Peyer's patch (tissue), 4 donors: Measurements from ENCODE around the gene DNM3. TPM values are rescaled to one million over a fixed set of nuclear protein-coding genes. Genes with fewer than 3 reads are reported as not detected.

Source experiments
- DNase-seq, 3 donors: peaks; one replicate each; pipeline ENCODE4 v3.0.0-alpha.2; 2017 to 2019
- H3K27ac ChIP-seq, 4 donors: fragments of 200-600 bp; sonication (generic); one replicate each; pipeline ENCODE4 v1.5.1; 2016 to 2019
- H3K27me3 ChIP-seq, 2 donors: fragments of 200-600 bp; sonication (generic); one replicate each; pipeline ENCODE4 v1.5.1; 2019
- H3K36me3 ChIP-seq, 3 donors: fragments of 200-600 bp; sonication (generic); one replicate each; pipeline ENCODE4 v1.5.1; 2016 to 2019
- H3K4me1 ChIP-seq, 4 donors: fragments of 200-600 bp; sonication (generic); one replicate each; pipeline ENCODE4 v1.5.1; 2016 to 2019
- H3K4me3 ChIP-seq, 4 donors: fragments of 200-600 bp; sonication (generic); 1 replicate in 3 of 4; 2 replicates in 1 of 4; pipeline ENCODE4 v1.5.1; 2016 to 2019; ENCODE audit warnings: mild to moderate bottlenecking in 1 of 4
- H3K9me3 ChIP-seq, 4 donors: fragments of 200-600 bp; sonication (generic); one replicate each; pipeline ENCODE4 v1.5.1; 2016 to 2019; ENCODE audit warnings: mild to moderate bottlenecking in 1 of 4
- CTCF ChIP-seq, 6 experiments: fragments of 450-650 bp in 4 of 6; fragments of 200-600 bp in 2 of 6; sonication (generic) in 1 of 6; IDR thresholded peaks; one replicate each; pipeline ENCODE4 v1.5.1; 2017 to 2019; ENCODE audit warnings: antibody characterized with exemption in 6 of 6, mild to moderate bottlenecking in 3 of 6, moderate library complexity in 1 of 6
- POLR2A ChIP-seq, 2 donors: fragments of 450-650 bp; IDR thresholded peaks; one replicate each; pipeline ENCODE4 v1.5.1; 2017; ENCODE audit warnings: antibody characterized with exemption in 2 of 2, mild to moderate bottlenecking in 2 of 2, moderate library complexity in 2 of 2
- total RNA-seq, 4 donors: library from RNA; depleted of rRNA; stranded (reverse); fragments of >200 nt; gene quantifications; one replicate each; pipeline ENCODE4 v1.1.0, GENCODE V29; 2016

Gene DNM3
- total RNA-seq, 4 donors from 2014 or later: 1.4 to 11.6 (median 2.0) TPM

GRCh38 chr1:172404121-172404520, 562.8 kb downstream of the DNM3 start:
- Histone ChIP-seq H3K27me3 (no peaks in the 10 kb centered on the region), H3K36me3 (no peaks in the 10 kb centered on the region), H3K27ac (no peak overlapping the region), H3K4me3 (no peak overlapping the region), H3K4me1 (peaks cover 0 to 10% (median 1%) of the 10 kb centered on the region in 4 donors), H3K9me3 (no peaks in the 10 kb centered on the region)
- TF ChIP-seq CTCF (IDR thresholded peaks at IDR 0.05) (no peak), POLR2A (IDR thresholded peaks at IDR 0.05) (no peak)
- DNase-seq: no peak

DNA sequence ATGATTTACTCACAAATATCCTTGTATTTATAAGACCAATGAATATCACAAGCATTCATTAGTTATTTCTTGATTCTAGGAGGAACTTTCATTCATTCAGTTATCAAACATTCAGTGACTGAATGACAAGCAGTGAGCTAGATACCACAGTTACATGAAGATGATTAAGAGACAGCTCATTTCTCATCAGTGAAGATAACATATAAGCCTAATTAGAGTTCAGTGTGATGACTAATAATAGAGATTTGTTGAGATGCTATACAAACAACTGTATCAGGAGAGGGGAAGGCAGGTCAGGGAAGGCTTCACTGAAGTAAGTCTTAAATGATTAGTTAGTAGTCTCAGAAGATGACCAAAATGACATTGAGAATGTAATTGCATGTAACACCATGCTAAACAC, 564.6 kb downstream of the DNM3 start:
- Histone ChIP-seq H3K4me1 (no peaks in the 10 kb centered on the region), H3K9me3 (no peaks in the 10 kb centered on the region), H3K4me3 (no peak overlapping the region), H3K27ac (no peak overlapping the region), H3K27me3 (no peaks in the 10 kb centered on the region), H3K36me3 (no peaks in the 10 kb centered on the region)
- no peak for DNase-seq
- TF ChIP-seq CTCF (IDR thresholded peaks at IDR 0.05): no peak
- no peak for TF ChIP-seq POLR2A (IDR thresholded peaks at IDR 0.05)

DNA sequence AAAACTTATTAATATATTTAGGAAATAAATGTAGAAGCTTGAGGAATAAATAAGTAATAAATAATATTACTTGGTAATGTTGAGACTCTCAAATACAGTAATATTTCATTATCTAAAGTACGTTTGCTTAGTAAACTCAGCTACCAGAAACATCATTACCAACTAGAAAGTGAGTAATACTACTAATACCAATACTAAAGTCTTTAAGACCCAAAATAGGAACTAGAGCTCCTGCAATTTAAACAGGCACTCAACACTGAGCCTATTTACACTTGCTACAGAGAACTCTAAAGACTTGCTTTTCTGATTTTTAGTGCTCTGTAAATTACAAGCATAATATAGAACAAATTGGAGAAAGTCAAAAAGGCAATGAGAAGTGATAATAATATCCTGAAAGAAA, 565.7 kb downstream of the DNM3 start:
- DNase-seq: no peak
- no peak for TF ChIP-seq POLR2A (IDR thresholded peaks at IDR 0.05)
- no peak for TF ChIP-seq CTCF (IDR thresholded peaks at IDR 0.05)
- Histone ChIP-seq H3K27ac (no peak overlapping the region), H3K36me3 (no peaks in the 10 kb centered on the region), H3K4me3 (no peak overlapping the region), H3K4me1 (no peaks in the 10 kb centered on the region), H3K9me3 (no peaks in the 10 kb centered on the region), H3K27me3 (no peaks in the 10 kb centered on the region)

GRCh38 chr1:172408958-172409357, 567.7 kb downstream of the DNM3 start:
- no peak overlapping the region for H3K27ac ChIP-seq
- H3K27me3 ChIP-seq: no peaks in the 10 kb centered on the region
- no peaks in the 10 kb centered on the region for H3K9me3 ChIP-seq
- no peaks in the 10 kb centered on the region for H3K36me3 ChIP-seq
- no peak for DNase-seq
- no peak for TF ChIP-seq POLR2A (IDR thresholded peaks at IDR 0.05)
- H3K4me1 ChIP-seq: no peaks in the 10 kb centered on the region
- H3K4me3 ChIP-seq: no peak overlapping the region

DNA sequence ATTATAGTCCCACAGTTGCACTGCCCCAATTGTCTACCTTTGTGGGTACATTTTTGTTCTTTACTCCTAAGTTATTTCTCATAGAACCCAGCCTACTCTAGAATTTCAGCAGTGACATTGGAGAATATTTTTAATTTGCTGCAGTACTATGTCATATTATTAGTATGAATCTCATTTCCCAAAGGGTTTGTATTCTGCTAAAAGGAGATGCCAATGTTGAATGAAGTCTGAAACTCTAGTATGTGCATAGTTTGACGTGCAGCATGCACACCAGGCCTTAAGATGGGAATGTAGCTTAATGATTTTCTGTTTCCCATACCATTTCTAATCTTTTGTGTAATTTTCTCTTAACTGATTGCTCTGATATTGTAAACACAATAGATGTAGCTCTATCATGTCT, 568.7 kb downstream of the DNM3 start:
- Histone ChIP-seq H3K27ac (no peak overlapping the region), H3K36me3 (no peaks in the 10 kb centered on the region), H3K4me3 (no peak overlapping the region), H3K4me1 (no peaks in the 10 kb centered on the region), H3K27me3 (no peaks in the 10 kb centered on the region), H3K9me3 (no peaks in the 10 kb centered on the region)
- DNase-seq: no peak
- TF ChIP-seq POLR2A (IDR thresholded peaks at IDR 0.05) (no peak), CTCF (IDR thresholded peaks at IDR 0.05) (no peak)

DNA sequence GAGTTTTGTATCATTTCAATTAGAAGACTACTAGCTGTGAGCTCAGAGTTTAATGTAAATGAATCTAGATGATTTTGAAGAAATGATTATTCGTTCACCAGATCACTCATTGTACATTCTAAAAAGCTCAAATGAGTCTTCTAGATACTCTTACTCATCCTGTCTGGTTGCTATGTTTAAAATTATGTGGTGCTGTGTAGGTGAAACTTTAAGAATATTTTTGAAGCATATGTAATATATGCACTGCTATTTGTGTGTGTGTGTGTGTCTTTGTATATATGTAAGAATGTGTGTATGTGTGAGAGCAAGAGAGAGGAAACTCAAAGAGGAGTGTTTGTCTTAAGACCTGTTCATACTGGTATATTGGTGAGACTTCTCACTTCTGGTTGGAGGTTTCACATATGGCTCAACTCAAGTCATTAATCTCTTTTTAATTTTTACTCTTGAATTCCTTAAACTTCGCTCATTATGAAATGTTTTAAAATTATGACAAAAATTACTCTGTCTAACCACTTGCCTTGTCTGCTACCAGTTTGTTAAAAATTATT, 570.6 kb downstream of the DNM3 start:
- Histone ChIP-seq H3K36me3 (no peaks in the 10 kb centered on the region), H3K27me3 (no peaks in the 10 kb centered on the region), H3K4me3 (no peak overlapping the region), H3K4me1 (no peaks in the 10 kb centered on the region), H3K9me3 (no peaks in the 10 kb centered on the region), H3K27ac (no peak overlapping the region)
- TF ChIP-seq CTCF (IDR thresholded peaks at IDR 0.05): no peak
- no peak for DNase-seq
